IMR-90 (cell line): Measurements from ENCODE around the gene CDH13. TPM values are rescaled to one million over a fixed set of nuclear protein-coding genes. Genes with fewer than 3 reads are reported as not detected.

Experiments used
- ATAC-seq: fragments of 200-7000 bp; cut with Tn5 transposase; 2 replicates; pipeline ENCODE4 v1.9.1; 2020; ENCODE audit warnings: low read depth, mild to moderate bottlenecking, moderate library complexity
- BruUV-seq: library from RNA; stranded (reverse); fragments of 400-500 nt; replicated peaks from 2 replicates; lab custom pipeline; 2021; lab: Mats Ljungman, UMichigan
- CTCF ChIA-PET: fragments of 300-600 bp; formaldehyde crosslinking; extraction: SDS; loops from one replicate; lab custom pipeline; 2021; ENCODE audit warnings: antibody characterized with exemption; lab: Yijun Ruan, JAX
- POLR2A ChIA-PET: fragments of 300-600 bp; sonication (Branson Sonifier 250); formaldehyde crosslinking; loops from one replicate; lab custom pipeline; 2022; ENCODE audit warnings: antibody characterized with exemption; ENCODE audit not compliant: unreplicated experiment; lab: Charles Lee
- DNase-seq: peaks from one replicate; pipeline ENCODE4 v3.0.0; 2013
- H2AFZ ChIP-seq: replicated peaks from 2 replicates; pipeline ENCODE3; 2013; ENCODE audit warnings: low read length, mild to moderate bottlenecking; ENCODE audit not compliant: poor library complexity
- H2AK5ac ChIP-seq: 2 replicates; pipeline ENCODE4 v1.6.1; 2013; ENCODE audit warnings: low read depth, low read length, inconsistent platforms
- H2AK9ac ChIP-seq: replicated peaks from 2 replicates; pipeline ENCODE3; 2013; ENCODE audit warnings: mild to moderate bottlenecking, low read depth, low read length, moderate library complexity; ENCODE audit not compliant: poor library complexity
- H2BK120ac ChIP-seq: 2 replicates; pipeline ENCODE4 v1.6.1; 2013; ENCODE audit warnings: low read depth, low read length, inconsistent platforms
- H2BK15ac ChIP-seq: 3 replicates; pipeline ENCODE4 v1.6.1; 2013; ENCODE audit warnings: low read depth, low read length, inconsistent platforms
- H2BK20ac ChIP-seq: 2 replicates; pipeline ENCODE4 v1.6.1; 2013; ENCODE audit warnings: low read depth, mild to moderate bottlenecking, inconsistent platforms, low read length, moderate library complexity
- H2BK5ac ChIP-seq: 2 replicates; pipeline ENCODE4 v1.6.1; 2013; ENCODE audit warnings: mild to moderate bottlenecking, low read depth, low read length, inconsistent platforms; ENCODE audit not compliant: poor library complexity, severe bottlenecking
- H3K14ac ChIP-seq: replicated peaks from 2 replicates; pipeline ENCODE4 v1.6.1; 2013; ENCODE audit warnings: low read depth, low read length, inconsistent platforms
- H3K18ac ChIP-seq: 2 replicates; pipeline ENCODE4 v1.6.1; 2013; ENCODE audit warnings: low read depth, low read length, control low read depth
- H3K23ac ChIP-seq: 2 replicates; pipeline ENCODE4 v1.6.1; 2013; ENCODE audit warnings: low read depth, low read length, inconsistent platforms
- H3K27ac ChIP-seq: 2 replicates; pipeline ENCODE4 v1.5.1; 2013; ENCODE audit warnings: mild to moderate bottlenecking, control low read depth, low read length; ENCODE audit not compliant: insufficient read depth
- H3K27me3 ChIP-seq: 2 replicates; pipeline ENCODE4 v1.6.1; 2013; ENCODE audit warnings: low read length; ENCODE audit not compliant: control insufficient read depth, insufficient read depth
- H3K36me3 ChIP-seq: 2 replicates; pipeline ENCODE4 v1.6.1; 2013; ENCODE audit warnings: low read length, mixed read lengths; ENCODE audit not compliant: control insufficient read depth, insufficient read depth
- H3K4ac ChIP-seq: 2 replicates; pipeline ENCODE4 v1.6.1; 2013; ENCODE audit warnings: low read depth, low read length, inconsistent platforms
- H3K4me1 ChIP-seq: 2 replicates; pipeline ENCODE4 v1.6.1; 2013; ENCODE audit warnings: low read length, mixed read lengths; ENCODE audit not compliant: control insufficient read depth, insufficient read depth
- H3K4me2 ChIP-seq: 2 replicates; pipeline ENCODE4 v1.6.1; 2013; ENCODE audit warnings: low read depth, mild to moderate bottlenecking, control low read depth, low read length, moderate library complexity
- H3K4me3 ChIP-seq: 2 replicates; pipeline ENCODE4 v1.5.1; 2013; ENCODE audit warnings: low read depth, mild to moderate bottlenecking, control low read depth, low read length, moderate library complexity; ENCODE audit not compliant: insufficient read depth
- H3K56ac ChIP-seq: 2 replicates; pipeline ENCODE4 v1.6.1; 2013; ENCODE audit warnings: low read length, inconsistent platforms; ENCODE audit not compliant: insufficient read depth; ENCODE audit errors: extremely low read depth
- H3K79me1 ChIP-seq, 2 experiments: 2 replicates each; pipeline ENCODE4 v1.6.1; 2013; ENCODE audit warnings: low read length in 2 of 2, inconsistent platforms in 1 of 2, low read depth in 1 of 2
- H3K9ac ChIP-seq: 2 replicates; pipeline ENCODE4 v1.6.1; 2013; ENCODE audit warnings: low read depth, low read length, control low read depth
- H3K9me1 ChIP-seq: 2 replicates; pipeline ENCODE4 v1.6.1; 2013; ENCODE audit warnings: low read length, inconsistent platforms; ENCODE audit not compliant: insufficient read depth
- H3K9me3 ChIP-seq: 2 replicates; pipeline ENCODE4 v1.6.1; 2013; ENCODE audit warnings: low read length; ENCODE audit not compliant: control insufficient read depth, insufficient read depth
- H4K20me1 ChIP-seq: 2 replicates; pipeline ENCODE4 v1.6.1; 2013; ENCODE audit warnings: low read length, inconsistent platforms; ENCODE audit not compliant: insufficient read depth
- H4K5ac ChIP-seq: 2 replicates; pipeline ENCODE4 v1.6.1; 2013; ENCODE audit warnings: mild to moderate bottlenecking, low read depth, low read length, control low read depth
- H4K8ac ChIP-seq, 2 experiments: 2 replicates each; pipeline ENCODE4 v1.6.1; 2013; ENCODE audit warnings: low read depth in 2 of 2, low read length in 2 of 2, control low read depth in 1 of 2, inconsistent platforms in 1 of 2
- H4K91ac ChIP-seq: 2 replicates; pipeline ENCODE4 v1.6.1; 2013; ENCODE audit warnings: low read depth, low read length, inconsistent platforms; ENCODE audit not compliant: insufficient read depth
- BHLHE40 ChIP-seq: fragments of 150-350 bp; IDR thresholded peaks from 2 replicates; pipeline ENCODE4 v1.6.1; 2016; ENCODE audit warnings: mild to moderate bottlenecking, low read depth, low read length
- CEBPB ChIP-seq: IDR thresholded peaks from 2 replicates; pipeline ENCODE4 v1.6.1; 2012; ENCODE audit warnings: low read depth, low read length, improper control_type of control experiment
- CHD1 ChIP-seq: IDR thresholded peaks from 2 replicates; pipeline ENCODE4 v1.6.1; 2012; ENCODE audit warnings: low read depth, low read length, improper control_type of control experiment
- MAFK ChIP-seq: IDR thresholded peaks from 2 replicates; pipeline ENCODE4 v1.6.1; 2012; ENCODE audit warnings: low read depth, low read length, improper control_type of control experiment
- MAZ ChIP-seq: IDR thresholded peaks from 2 replicates; pipeline ENCODE4 v1.6.1; 2012; ENCODE audit warnings: low read depth, mild to moderate bottlenecking, low read length, improper control_type of control experiment, moderate library complexity, borderline replicate concordance
- MXI1 ChIP-seq: IDR thresholded peaks from 2 replicates; pipeline ENCODE4 v1.6.1; 2012; ENCODE audit warnings: low read depth, mild to moderate bottlenecking, low read length, moderate library complexity, borderline replicate concordance
- NFE2L2 ChIP-seq: fragments of 150-350 bp; IDR thresholded peaks from 2 replicates; pipeline ENCODE4 v1.6.1; 2016; ENCODE audit warnings: low read depth, mild to moderate bottlenecking, low read length
- RAD21 ChIP-seq: IDR thresholded peaks from 2 replicates; pipeline ENCODE4 v1.6.1; 2012; ENCODE audit warnings: low read length, improper control_type of control experiment
- RCOR1 ChIP-seq: IDR thresholded peaks from 2 replicates; pipeline ENCODE4 v1.6.1; 2012; ENCODE audit warnings: mild to moderate bottlenecking, low read length, improper control_type of control experiment; ENCODE audit not compliant: insufficient replicate concordance
- SMC3 ChIP-seq: fragments of 150-350 bp; IDR thresholded peaks from 2 replicates; pipeline ENCODE4 v1.6.1; 2016; ENCODE audit warnings: low read depth, mild to moderate bottlenecking, antibody characterized with exemption, low read length, moderate library complexity
- WGBS, 2 experiments: methylation state at CpG; one replicate each; pipeline versions ENCODE4 v1.1.5 to v1.1.7; 2013; ENCODE audit warnings: missing lambda C conversion rate in 2 of 2; ENCODE audit not compliant: insufficient read length in 1 of 2; ENCODE audit errors: extremely low coverage in 2 of 2; 5-methylcytosine and 5-hydroxymethylcytosine counted together
- dilution Hi-C: fragments of 300-500 bp; cut with HindIII; formaldehyde crosslinking; loops from one replicate; pipeline ENCODE4 v1.14.3; 2018; ENCODE audit warnings: low sequenced_read_pairs; ENCODE audit not compliant: unreplicated experiment
- in situ Hi-C: fragments of 300-500 bp; cut with MboI; formaldehyde crosslinking; loops from 3 replicates; pipeline ENCODE4 v1.14.3; 2019; ENCODE audit warnings: low sequenced_read_pairs, inconsistent platforms, mixed read lengths
- intact Hi-C: fragments of 100-400 bp; cut with micrococcal nuclease; formaldehyde crosslinking; loops from 2 replicates; pipeline ENCODE4 v1.10.0; 2022
- polyA plus RNA-seq, 3 experiments: library from polyadenylated mRNA; depleted of rRNA; stranded (reverse); fragments of >200 nt; gene quantifications; 2 replicates each; pipeline ENCODE4 v1.2.3, GENCODE V29; 2012; ENCODE audit warnings: low replicate concordance in 1 of 3
- total RNA-seq: library from RNA; depleted of rRNA; stranded (reverse); fragments of >200 nt; gene quantifications from 2 replicates; pipeline ENCODE4 v1.2.3, GENCODE V29; 2012
- TF ChIP-seq, protein P1 (sequence below): fragments of 150-350 bp; IDR thresholded peaks from 2 replicates; pipeline ENCODE4 v1.6.1; 2017; ENCODE audit warnings: mild to moderate bottlenecking, antibody characterized with exemption, low read length, low read depth
- TF ChIP-seq, protein P2 (sequence below): conservative IDR thresholded peaks from 2 replicates; pipeline ENCODE4 v1.5.1; 2012; ENCODE audit warnings: mild to moderate bottlenecking, low read depth, low read length, improper control_type of control experiment
- TF ChIP-seq, protein P3 (sequence below): fragments of 150-350 bp; IDR thresholded peaks from 2 replicates; pipeline ENCODE4 v1.6.1; 2016; ENCODE audit warnings: low read depth, mild to moderate bottlenecking, low read length, moderate library complexity, borderline replicate concordance

The CDH13 gene
- total and polyA plus RNA-seq, 2 of the 4 experiments (the other 2 are of a cell fraction), result 61.6 to 74.7 TPM

DNA sequence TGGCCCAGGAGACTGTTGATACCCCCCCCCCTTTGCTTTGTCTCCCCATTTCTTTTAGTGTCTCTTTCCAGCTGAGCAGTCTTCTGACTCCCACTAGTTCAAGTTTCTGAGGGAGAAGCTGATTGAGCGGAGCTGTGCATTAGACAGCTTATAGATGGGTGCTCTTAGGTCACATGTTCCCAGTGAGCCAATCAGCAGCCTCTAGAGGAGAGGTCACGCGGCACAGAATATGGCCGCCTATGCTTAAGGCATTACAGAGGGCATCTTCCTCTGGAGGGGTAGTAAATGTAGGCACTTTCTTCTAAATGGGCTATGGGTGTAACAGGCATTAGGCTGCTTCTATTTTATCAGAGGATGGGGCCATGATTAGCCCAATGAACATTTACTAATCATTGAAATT is 131.6 kb downstream of the CDH13 start:
- Histone ChIP-seq H4K8ac (no peak overlapping the region), H3K14ac (no peak overlapping the region), H3K36me3 (no peaks in the 10 kb centered on the region), H3K4me1 (peaks cover 8% of the 10 kb centered on the region), H3K27ac (no peak overlapping the region), H3K4me2 (no peak overlapping the region), H3K18ac (no peak overlapping the region), H4K91ac (no peak overlapping the region), H2BK20ac (no peak overlapping the region), H2BK5ac (no peak overlapping the region), H4K5ac (no peak overlapping the region), H3K9ac (no peak overlapping the region), H2AFZ (no peak overlapping the region), H2BK120ac (no peak overlapping the region), H3K23ac (no peak overlapping the region), H2AK5ac (no peak overlapping the region), H3K4me3 (no peak overlapping the region), H3K9me1 (peaks cover 7% of the 10 kb centered on the region; the same call in 1 of the 2 replicates), H3K4ac (no peak overlapping the region), H4K20me1 (0 out of 2 replicates have a peak, but pooled peaks cover 6% of the 10 kb centered on the region), H3K56ac (no peak overlapping the region), H3K27me3 (no peaks in the 10 kb centered on the region), H2AK9ac (no peak overlapping the region), H2BK15ac (no peak overlapping the region), H3K9me3 (no peaks in the 10 kb centered on the region), H3K79me1 (peaks cover 8 to 68% of the 10 kb centered on the region in 2 experiments; a peak in 3 of 4 replicates)
- no CpG with 5 or more reads among the region's 4 CpGs for WGBS, 2 experiments
- BruUV-seq, result no TSS peak
- ChIA-PET CTCF (interaction anchor here (1.2 kb wide), 1 partner anchor 31 kb away, joined by 3 read pairs; no protein-coding TSS in a partner anchor), POLR2A (no interaction called here)
- dilution Hi-C loops (no loop called here), intact Hi-C loops (no loop called here), in situ Hi-C loops (no loop called here)
- ATAC-seq (no peak), DNase-seq (no peak)
- TF ChIP-seq RCOR1, result no peak
- TF ChIP-seq, protein P1, sequence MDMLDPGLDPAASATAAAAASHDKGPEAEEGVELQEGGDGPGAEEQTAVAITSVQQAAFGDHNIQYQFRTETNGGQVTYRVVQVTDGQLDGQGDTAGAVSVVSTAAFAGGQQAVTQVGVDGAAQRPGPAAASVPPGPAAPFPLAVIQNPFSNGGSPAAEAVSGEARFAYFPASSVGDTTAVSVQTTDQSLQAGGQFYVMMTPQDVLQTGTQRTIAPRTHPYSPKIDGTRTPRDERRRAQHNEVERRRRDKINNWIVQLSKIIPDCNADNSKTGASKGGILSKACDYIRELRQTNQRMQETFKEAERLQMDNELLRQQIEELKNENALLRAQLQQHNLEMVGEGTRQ, result no peak
- TF ChIP-seq SMC3, result no peak
- no peak for TF ChIP-seq MXI1
- TF ChIP-seq NFE2L2, result no peak
- TF ChIP-seq BHLHE40, result no peak
- no peak for TF ChIP-seq CHD1
- TF ChIP-seq MAZ, result no peak
- TF ChIP-seq, protein P2, sequence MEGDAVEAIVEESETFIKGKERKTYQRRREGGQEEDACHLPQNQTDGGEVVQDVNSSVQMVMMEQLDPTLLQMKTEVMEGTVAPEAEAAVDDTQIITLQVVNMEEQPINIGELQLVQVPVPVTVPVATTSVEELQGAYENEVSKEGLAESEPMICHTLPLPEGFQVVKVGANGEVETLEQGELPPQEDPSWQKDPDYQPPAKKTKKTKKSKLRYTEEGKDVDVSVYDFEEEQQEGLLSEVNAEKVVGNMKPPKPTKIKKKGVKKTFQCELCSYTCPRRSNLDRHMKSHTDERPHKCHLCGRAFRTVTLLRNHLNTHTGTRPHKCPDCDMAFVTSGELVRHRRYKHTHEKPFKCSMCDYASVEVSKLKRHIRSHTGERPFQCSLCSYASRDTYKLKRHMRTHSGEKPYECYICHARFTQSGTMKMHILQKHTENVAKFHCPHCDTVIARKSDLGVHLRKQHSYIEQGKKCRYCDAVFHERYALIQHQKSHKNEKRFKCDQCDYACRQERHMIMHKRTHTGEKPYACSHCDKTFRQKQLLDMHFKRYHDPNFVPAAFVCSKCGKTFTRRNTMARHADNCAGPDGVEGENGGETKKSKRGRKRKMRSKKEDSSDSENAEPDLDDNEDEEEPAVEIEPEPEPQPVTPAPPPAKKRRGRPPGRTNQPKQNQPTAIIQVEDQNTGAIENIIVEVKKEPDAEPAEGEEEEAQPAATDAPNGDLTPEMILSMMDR, result no peak
- no peak for TF ChIP-seq RAD21
- TF ChIP-seq MAFK, result no peak
- no peak for TF ChIP-seq CEBPB
- TF ChIP-seq, protein P3, sequence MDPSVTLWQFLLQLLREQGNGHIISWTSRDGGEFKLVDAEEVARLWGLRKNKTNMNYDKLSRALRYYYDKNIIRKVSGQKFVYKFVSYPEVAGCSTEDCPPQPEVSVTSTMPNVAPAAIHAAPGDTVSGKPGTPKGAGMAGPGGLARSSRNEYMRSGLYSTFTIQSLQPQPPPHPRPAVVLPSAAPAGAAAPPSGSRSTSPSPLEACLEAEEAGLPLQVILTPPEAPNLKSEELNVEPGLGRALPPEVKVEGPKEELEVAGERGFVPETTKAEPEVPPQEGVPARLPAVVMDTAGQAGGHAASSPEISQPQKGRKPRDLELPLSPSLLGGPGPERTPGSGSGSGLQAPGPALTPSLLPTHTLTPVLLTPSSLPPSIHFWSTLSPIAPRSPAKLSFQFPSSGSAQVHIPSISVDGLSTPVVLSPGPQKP, result no peak
